Vagina (tissue), 2 donors: Measurements from ENCODE around the gene MELTF.

Experiments
- POLR2AphosphoS5 ChIP-seq, 2 donors: sonication (generic); formaldehyde crosslinking; IDR thresholded peaks; one replicate each; pipeline ENCODE4 v1.9.0; 2017; ENCODE audit warnings: antibody characterized with exemption in 2 of 2, mild to moderate bottlenecking in 2 of 2, low read depth in 1 of 2; ENCODE audit not compliant: insufficient read depth in 1 of 2
- TF ChIP-seq, protein P1 (sequence below), 3 experiments: fragments of 450-650 bp in 2 of 3; fragments of 200-600 bp in 1 of 3; sonication (generic) in 1 of 3; IDR thresholded peaks; one replicate each; pipeline ENCODE4 v1.5.1; 2017 to 2019; ENCODE audit warnings: antibody characterized with exemption in 3 of 3, mild to moderate bottlenecking in 2 of 3, moderate library complexity in 2 of 3

DNA sequence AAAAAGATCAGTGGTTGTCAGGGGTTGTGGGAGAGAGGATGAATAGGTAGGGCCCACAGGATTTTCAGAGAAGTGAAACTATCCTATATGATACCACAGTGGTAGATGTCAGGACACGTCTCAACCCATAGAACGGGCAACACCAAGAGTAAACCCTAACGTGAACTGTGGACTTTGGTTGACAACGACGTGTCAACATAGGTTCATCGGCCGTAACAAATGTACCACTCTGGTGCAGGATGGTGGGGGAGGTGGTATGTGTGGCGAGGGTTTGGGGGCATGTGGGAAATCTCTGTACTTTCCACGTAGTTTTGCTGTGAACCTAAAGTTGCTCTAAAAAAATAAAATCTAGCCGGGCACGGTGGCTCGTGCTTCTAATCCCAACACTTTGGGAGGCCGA is 48.0 kb downstream of the MELTF start:
- TF ChIP-seq, protein P1, sequence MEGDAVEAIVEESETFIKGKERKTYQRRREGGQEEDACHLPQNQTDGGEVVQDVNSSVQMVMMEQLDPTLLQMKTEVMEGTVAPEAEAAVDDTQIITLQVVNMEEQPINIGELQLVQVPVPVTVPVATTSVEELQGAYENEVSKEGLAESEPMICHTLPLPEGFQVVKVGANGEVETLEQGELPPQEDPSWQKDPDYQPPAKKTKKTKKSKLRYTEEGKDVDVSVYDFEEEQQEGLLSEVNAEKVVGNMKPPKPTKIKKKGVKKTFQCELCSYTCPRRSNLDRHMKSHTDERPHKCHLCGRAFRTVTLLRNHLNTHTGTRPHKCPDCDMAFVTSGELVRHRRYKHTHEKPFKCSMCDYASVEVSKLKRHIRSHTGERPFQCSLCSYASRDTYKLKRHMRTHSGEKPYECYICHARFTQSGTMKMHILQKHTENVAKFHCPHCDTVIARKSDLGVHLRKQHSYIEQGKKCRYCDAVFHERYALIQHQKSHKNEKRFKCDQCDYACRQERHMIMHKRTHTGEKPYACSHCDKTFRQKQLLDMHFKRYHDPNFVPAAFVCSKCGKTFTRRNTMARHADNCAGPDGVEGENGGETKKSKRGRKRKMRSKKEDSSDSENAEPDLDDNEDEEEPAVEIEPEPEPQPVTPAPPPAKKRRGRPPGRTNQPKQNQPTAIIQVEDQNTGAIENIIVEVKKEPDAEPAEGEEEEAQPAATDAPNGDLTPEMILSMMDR (IDR thresholded peaks at IDR 0.05): no peak
- TF ChIP-seq POLR2AphosphoS5 (IDR thresholded peaks at IDR 0.05; ENCODE audit: insufficient read depth in 1 of 2, low read depth in 1 of 2): no peak
